GM23338 (cell line): ENCODE data around the gene PTPDC1. TPM values are rescaled to one million over a fixed set of nuclear protein-coding genes. Genes with fewer than 3 reads are reported as not detected.

ENCODE experiments used
- ATAC-seq: fragments of 200-7000 bp; cut with Tn5 transposase; 3 replicates; pipeline ENCODE4 v1.9.1; 2020
- DNase-seq: peaks from one replicate; pipeline ENCODE4 v3.0.0-alpha.2; 2015; ENCODE audit warnings: low spot score
- H2AFZ ChIP-seq: fragments of 200-600 bp; sonication (generic); 2 replicates; pipeline ENCODE4 v1.8.0; 2016; ENCODE audit warnings: antibody characterized with exemption, mild to moderate bottlenecking, moderate library complexity
- H3F3A ChIP-seq: fragments of 200-600 bp; sonication (generic); replicated peaks from 2 replicates; pipeline ENCODE4 v1.8.0; 2017; ENCODE audit warnings: antibody characterized with exemption, mixed run types, low read depth
- H3K27ac ChIP-seq: fragments of 200-600 bp; sonication (generic); 2 replicates; pipeline ENCODE4 v1.6.1; 2016; ENCODE audit warnings: low read depth
- H3K27me3 ChIP-seq: fragments of 200-600 bp; sonication (generic); 2 replicates; pipeline ENCODE4 v1.8.0; 2016; ENCODE audit warnings: mild to moderate bottlenecking, mixed run types, moderate library complexity; ENCODE audit not compliant: insufficient read depth
- H3K36me3 ChIP-seq: fragments of 200-600 bp; sonication (generic); 2 replicates; pipeline ENCODE4 v1.8.0; 2016; ENCODE audit warnings: mild to moderate bottlenecking; ENCODE audit not compliant: insufficient read depth
- H3K4me1 ChIP-seq: fragments of 200-600 bp; sonication (generic); 2 replicates; pipeline ENCODE4 v1.8.0; 2016; ENCODE audit warnings: mild to moderate bottlenecking, moderate library complexity; ENCODE audit not compliant: insufficient read depth
- H3K4me2 ChIP-seq: fragments of 200-600 bp; sonication (generic); 2 replicates; pipeline ENCODE4 v1.7.1; 2017; ENCODE audit warnings: mixed run types
- H3K4me3 ChIP-seq: fragments of 200-600 bp; sonication (generic); 2 replicates; pipeline ENCODE4 v1.6.1; 2016; ENCODE audit warnings: mixed run types
- H3K79me2 ChIP-seq: fragments of 200-600 bp; sonication (generic); replicated peaks from 2 replicates; pipeline ENCODE4 v1.8.0; 2017; ENCODE audit warnings: mild to moderate bottlenecking; ENCODE audit not compliant: insufficient read depth
- H3K9me2 ChIP-seq: fragments of 200-600 bp; sonication (generic); 2 replicates; pipeline ENCODE4 v1.8.0; 2017; ENCODE audit not compliant: insufficient read depth
- H4K20me1 ChIP-seq: fragments of 200-600 bp; sonication (generic); replicated peaks from 2 replicates; pipeline ENCODE4 v1.8.0; 2017; ENCODE audit warnings: mild to moderate bottlenecking; ENCODE audit not compliant: insufficient read depth
- H3K27ac Mint-ChIP-seq: 2 replicates; pipeline ENCODE4 v1.8.0; 2020; ENCODE audit warnings: inconsistent platforms, mild to moderate bottlenecking, moderate library complexity, mixed read lengths
- H3K27me3 Mint-ChIP-seq: 3 replicates; pipeline ENCODE4 v1.8.0; 2022; ENCODE audit warnings: low read depth, mild to moderate bottlenecking, moderate library complexity, mixed read lengths, inconsistent platforms; ENCODE audit not compliant: insufficient read depth, poor library complexity
- H3K36me3 Mint-ChIP-seq: 3 replicates; pipeline ENCODE4 v1.8.0; 2021; ENCODE audit warnings: low read depth, mild to moderate bottlenecking, inconsistent platforms, moderate library complexity, mixed read lengths
- H3K4me1 Mint-ChIP-seq: 3 replicates; pipeline ENCODE4 v1.8.0; 2020; ENCODE audit warnings: mild to moderate bottlenecking, inconsistent platforms, mixed read lengths
- H3K4me3 Mint-ChIP-seq: 3 replicates; pipeline ENCODE4 v1.8.0; 2021; ENCODE audit warnings: moderate library complexity, mild to moderate bottlenecking, inconsistent platforms, mixed read lengths
- H3K9me3 Mint-ChIP-seq: 3 replicates; pipeline ENCODE4 v1.8.0; 2020; ENCODE audit warnings: moderate library complexity, mild to moderate bottlenecking, inconsistent platforms, mixed read lengths
- CREB1 ChIP-seq: fragments of 250-450 bp; sonication (Bioruptor Pico); IDR thresholded peaks from 2 replicates; pipeline ENCODE4 v1.5.0; 2020; ENCODE audit warnings: low read depth, mild to moderate bottlenecking, moderate library complexity
- EZH2 ChIP-seq: fragments of 200-600 bp; sonication (generic); IDR thresholded peaks from one replicate; pipeline ENCODE4 v1.8.0; 2017; ENCODE audit warnings: antibody characterized with exemption, mild to moderate bottlenecking, low read depth; ENCODE audit not compliant: unreplicated experiment
- EZH2phosphoT487 ChIP-seq: fragments of 200-600 bp; sonication (generic); IDR thresholded peaks from one replicate; pipeline ENCODE4 v1.8.1; 2018; ENCODE audit warnings: antibody characterized with exemption; ENCODE audit not compliant: unreplicated experiment
- JUNB ChIP-seq: IDR thresholded peaks from one replicate; pipeline ENCODE4 v1.6.1; 2016; ENCODE audit warnings: antibody characterized with exemption; ENCODE audit not compliant: unreplicated experiment
- NANOG ChIP-seq: IDR thresholded peaks from 2 replicates; pipeline ENCODE4 v1.6.1; 2016; ENCODE audit warnings: antibody characterized with exemption, borderline replicate concordance
- POLR2AphosphoS5 ChIP-seq: IDR thresholded peaks from 2 replicates; pipeline ENCODE4 v1.6.1; 2016; ENCODE audit warnings: antibody characterized with exemption, low read depth
- STAT1 ChIP-seq: IDR thresholded peaks from one replicate; pipeline ENCODE4 v1.6.1; 2016; ENCODE audit warnings: antibody characterized with exemption; ENCODE audit not compliant: unreplicated experiment
- ZNF114 ChIP-seq: fragments of 250-450 bp; sonication (Bioruptor Pico); IDR thresholded peaks from 2 replicates; pipeline ENCODE4 v1.5.0; 2020; ENCODE audit warnings: mild to moderate bottlenecking, moderate library complexity
- ZNF331 ChIP-seq: fragments of 250-450 bp; sonication (Bioruptor Pico); IDR thresholded peaks from 2 replicates; pipeline ENCODE4 v1.5.0; 2020; ENCODE audit warnings: low read depth, mild to moderate bottlenecking, moderate library complexity
- polyA plus RNA-seq: library from polyadenylated mRNA; unstranded; fragments of >200 nt; fragmentation: Nextera tagmentation; extraction: Ambion mirVana; gene quantifications from 2 replicates; pipeline ENCODE4 v1.2.1, GENCODE V29; 2016
- total RNA-seq: library from RNA; depleted of rRNA; stranded (reverse); fragments of >200 nt; shearing (Covaris generic); gene quantifications from 2 replicates; pipeline ENCODE4 v1.2.3, GENCODE V29; 2014
- TF ChIP-seq, protein P1 (sequence below): fragments of 250-450 bp; sonication (Bioruptor Pico); IDR thresholded peaks from 2 replicates; pipeline ENCODE4 v1.5.0; 2020; ENCODE audit warnings: mild to moderate bottlenecking, moderate library complexity
- TF ChIP-seq, protein P2 (sequence below): IDR thresholded peaks from 2 replicates; pipeline ENCODE4 v1.6.1; 2016; ENCODE audit warnings: antibody characterized with exemption
- TF ChIP-seq, protein P3 (sequence below), 2 experiments: fragments of 200-600 bp in 1 of 2; sonication (generic) in 1 of 2; conservative IDR thresholded peaks; 2 replicates each; pipeline versions ENCODE4 v1.5.1 to v1.6.1; 2016 to 2017; ENCODE audit warnings: antibody characterized with exemption in 2 of 2, low read depth in 2 of 2, mild to moderate bottlenecking in 2 of 2, moderate library complexity in 1 of 2
- TF ChIP-seq, protein P4 (sequence below): IDR thresholded peaks from one replicate; pipeline ENCODE4 v1.6.1; 2018; ENCODE audit warnings: antibody characterized with exemption; ENCODE audit not compliant: unreplicated experiment

PTPDC1 gene
- total and polyA plus RNA-seq, 2 experiments from 2014 or later: 4.3 to 10.6 TPM

DNA sequence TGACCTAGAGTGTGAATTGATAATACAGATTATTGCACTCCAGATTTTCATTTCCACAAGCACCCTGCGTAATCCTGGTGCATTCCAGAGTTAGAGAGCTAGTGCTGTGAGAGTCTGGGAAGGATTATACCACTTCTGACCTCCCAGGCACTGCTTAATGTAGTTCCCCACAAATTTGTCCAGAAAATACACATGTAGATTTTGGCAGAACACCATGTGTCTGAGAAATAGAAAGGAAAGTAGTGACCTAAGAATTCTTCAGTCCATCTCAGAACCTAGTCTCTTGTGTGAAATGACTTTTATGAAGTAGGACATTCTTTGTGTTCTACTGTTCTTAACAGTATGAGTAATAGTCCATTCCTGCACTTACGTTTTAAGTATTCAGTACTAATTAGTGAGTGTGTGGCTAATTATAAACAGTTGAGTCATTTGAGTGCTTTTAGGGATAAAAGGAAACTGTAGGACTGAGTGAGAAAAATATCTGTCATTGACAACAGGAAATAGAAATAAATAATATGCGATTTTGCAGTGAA lies 27.8 kb upstream of the PTPDC1 start:
- H3F3A ChIP-seq: no peaks in the 10 kb centered on the region
- ATAC-seq: no peak
- no peaks in the 10 kb centered on the region for H3K4me1 ChIP-seq
- no peak overlapping the region for H3K27ac ChIP-seq
- no peak for DNase-seq
- no peaks in the 10 kb centered on the region for H3K4me1 Mint-ChIP-seq
- no peaks in the 10 kb centered on the region for H3K36me3 ChIP-seq
- TF ChIP-seq EZH2 (no peak), ZNF114 (CRISPR knock-in tag) (no peak), POLR2AphosphoS5 (no peak), STAT1 (no peak), EZH2phosphoT487 (no peak), NANOG (no peak), ZNF331 (CRISPR knock-in tag) (no peak), CREB1 (CRISPR knock-in tag) (no peak), JUNB (no peak)
- TF ChIP-seq, protein P1, sequence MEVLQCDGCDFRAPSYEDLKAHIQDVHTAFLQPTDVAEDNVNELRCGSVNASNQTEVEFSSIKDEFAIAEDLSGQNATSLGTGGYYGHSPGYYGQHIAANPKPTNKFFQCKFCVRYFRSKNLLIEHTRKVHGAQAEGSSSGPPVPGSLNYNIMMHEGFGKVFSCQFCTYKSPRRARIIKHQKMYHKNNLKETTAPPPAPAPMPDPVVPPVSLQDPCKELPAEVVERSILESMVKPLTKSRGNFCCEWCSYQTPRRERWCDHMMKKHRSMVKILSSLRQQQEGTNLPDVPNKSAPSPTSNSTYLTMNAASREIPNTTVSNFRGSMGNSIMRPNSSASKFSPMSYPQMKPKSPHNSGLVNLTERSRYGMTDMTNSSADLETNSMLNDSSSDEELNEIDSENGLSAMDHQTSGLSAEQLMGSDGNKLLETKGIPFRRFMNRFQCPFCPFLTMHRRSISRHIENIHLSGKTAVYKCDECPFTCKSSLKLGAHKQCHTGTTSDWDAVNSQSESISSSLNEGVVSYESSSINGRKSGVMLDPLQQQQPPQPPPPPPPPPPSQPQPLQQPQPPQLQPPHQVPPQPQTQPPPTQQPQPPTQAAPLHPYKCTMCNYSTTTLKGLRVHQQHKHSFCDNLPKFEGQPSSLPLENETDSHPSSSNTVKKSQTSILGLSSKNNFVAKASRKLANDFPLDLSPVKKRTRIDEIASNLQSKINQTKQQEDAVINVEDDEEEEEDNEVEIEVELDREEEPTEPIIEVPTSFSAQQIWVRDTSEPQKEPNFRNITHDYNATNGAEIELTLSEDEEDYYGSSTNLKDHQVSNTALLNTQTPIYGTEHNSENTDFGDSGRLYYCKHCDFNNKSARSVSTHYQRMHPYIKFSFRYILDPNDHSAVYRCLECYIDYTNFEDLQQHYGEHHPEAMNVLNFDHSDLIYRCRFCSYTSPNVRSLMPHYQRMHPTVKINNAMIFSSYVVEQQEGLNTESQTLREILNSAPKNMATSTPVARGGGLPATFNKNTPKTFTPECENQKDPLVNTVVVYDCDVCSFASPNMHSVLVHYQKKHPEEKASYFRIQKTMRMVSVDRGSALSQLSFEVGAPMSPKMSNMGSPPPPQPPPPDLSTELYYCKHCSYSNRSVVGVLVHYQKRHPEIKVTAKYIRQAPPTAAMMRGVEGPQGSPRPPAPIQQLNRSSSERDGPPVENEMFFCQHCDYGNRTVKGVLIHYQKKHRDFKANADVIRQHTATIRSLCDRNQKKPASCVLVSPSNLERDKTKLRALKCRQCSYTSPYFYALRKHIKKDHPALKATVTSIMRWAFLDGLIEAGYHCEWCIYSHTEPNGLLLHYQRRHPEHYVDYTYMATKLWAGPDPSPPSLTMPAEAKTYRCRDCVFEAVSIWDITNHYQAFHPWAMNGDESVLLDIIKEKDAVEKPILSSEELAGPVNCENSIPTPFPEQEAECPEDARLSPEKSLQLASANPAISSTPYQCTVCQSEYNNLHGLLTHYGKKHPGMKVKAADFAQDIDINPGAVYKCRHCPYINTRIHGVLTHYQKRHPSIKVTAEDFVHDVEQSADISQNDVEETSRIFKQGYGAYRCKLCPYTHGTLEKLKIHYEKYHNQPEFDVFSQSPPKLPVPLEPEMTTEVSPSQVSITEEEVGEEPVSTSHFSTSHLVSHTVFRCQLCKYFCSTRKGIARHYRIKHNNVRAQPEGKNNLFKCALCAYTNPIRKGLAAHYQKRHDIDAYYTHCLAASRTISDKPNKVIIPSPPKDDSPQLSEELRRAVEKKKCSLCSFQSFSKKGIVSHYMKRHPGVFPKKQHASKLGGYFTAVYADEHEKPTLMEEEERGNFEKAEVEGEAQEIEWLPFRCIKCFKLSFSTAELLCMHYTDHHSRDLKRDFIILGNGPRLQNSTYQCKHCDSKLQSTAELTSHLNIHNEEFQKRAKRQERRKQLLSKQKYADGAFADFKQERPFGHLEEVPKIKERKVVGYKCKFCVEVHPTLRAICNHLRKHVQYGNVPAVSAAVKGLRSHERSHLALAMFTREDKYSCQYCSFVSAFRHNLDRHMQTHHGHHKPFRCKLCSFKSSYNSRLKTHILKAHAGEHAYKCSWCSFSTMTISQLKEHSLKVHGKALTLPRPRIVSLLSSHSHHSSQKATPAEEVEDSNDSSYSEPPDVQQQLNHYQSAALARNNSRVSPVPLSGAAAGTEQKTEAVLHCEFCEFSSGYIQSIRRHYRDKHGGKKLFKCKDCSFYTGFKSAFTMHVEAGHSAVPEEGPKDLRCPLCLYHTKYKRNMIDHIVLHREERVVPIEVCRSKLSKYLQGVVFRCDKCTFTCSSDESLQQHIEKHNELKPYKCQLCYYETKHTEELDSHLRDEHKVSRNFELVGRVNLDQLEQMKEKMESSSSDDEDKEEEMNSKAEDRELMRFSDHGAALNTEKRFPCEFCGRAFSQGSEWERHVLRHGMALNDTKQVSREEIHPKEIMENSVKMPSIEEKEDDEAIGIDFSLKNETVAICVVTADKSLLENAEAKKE (CRISPR knock-in tag): no peak
- TF ChIP-seq, protein P2, sequence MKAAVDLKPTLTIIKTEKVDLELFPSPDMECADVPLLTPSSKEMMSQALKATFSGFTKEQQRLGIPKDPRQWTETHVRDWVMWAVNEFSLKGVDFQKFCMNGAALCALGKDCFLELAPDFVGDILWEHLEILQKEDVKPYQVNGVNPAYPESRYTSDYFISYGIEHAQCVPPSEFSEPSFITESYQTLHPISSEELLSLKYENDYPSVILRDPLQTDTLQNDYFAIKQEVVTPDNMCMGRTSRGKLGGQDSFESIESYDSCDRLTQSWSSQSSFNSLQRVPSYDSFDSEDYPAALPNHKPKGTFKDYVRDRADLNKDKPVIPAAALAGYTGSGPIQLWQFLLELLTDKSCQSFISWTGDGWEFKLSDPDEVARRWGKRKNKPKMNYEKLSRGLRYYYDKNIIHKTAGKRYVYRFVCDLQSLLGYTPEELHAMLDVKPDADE: no peak
- TF ChIP-seq, protein P3, sequence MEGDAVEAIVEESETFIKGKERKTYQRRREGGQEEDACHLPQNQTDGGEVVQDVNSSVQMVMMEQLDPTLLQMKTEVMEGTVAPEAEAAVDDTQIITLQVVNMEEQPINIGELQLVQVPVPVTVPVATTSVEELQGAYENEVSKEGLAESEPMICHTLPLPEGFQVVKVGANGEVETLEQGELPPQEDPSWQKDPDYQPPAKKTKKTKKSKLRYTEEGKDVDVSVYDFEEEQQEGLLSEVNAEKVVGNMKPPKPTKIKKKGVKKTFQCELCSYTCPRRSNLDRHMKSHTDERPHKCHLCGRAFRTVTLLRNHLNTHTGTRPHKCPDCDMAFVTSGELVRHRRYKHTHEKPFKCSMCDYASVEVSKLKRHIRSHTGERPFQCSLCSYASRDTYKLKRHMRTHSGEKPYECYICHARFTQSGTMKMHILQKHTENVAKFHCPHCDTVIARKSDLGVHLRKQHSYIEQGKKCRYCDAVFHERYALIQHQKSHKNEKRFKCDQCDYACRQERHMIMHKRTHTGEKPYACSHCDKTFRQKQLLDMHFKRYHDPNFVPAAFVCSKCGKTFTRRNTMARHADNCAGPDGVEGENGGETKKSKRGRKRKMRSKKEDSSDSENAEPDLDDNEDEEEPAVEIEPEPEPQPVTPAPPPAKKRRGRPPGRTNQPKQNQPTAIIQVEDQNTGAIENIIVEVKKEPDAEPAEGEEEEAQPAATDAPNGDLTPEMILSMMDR (conservative IDR thresholded peaks at IDR 0.05; ENCODE audit: low read depth in 2 of 2): no peak
- TF ChIP-seq, protein P4, sequence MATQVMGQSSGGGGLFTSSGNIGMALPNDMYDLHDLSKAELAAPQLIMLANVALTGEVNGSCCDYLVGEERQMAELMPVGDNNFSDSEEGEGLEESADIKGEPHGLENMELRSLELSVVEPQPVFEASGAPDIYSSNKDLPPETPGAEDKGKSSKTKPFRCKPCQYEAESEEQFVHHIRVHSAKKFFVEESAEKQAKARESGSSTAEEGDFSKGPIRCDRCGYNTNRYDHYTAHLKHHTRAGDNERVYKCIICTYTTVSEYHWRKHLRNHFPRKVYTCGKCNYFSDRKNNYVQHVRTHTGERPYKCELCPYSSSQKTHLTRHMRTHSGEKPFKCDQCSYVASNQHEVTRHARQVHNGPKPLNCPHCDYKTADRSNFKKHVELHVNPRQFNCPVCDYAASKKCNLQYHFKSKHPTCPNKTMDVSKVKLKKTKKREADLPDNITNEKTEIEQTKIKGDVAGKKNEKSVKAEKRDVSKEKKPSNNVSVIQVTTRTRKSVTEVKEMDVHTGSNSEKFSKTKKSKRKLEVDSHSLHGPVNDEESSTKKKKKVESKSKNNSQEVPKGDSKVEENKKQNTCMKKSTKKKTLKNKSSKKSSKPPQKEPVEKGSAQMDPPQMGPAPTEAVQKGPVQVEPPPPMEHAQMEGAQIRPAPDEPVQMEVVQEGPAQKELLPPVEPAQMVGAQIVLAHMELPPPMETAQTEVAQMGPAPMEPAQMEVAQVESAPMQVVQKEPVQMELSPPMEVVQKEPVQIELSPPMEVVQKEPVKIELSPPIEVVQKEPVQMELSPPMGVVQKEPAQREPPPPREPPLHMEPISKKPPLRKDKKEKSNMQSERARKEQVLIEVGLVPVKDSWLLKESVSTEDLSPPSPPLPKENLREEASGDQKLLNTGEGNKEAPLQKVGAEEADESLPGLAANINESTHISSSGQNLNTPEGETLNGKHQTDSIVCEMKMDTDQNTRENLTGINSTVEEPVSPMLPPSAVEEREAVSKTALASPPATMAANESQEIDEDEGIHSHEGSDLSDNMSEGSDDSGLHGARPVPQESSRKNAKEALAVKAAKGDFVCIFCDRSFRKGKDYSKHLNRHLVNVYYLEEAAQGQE: no peak
- no peak overlapping the region for H2AFZ ChIP-seq
- no peaks in the 10 kb centered on the region for H3K79me2 ChIP-seq
- peaks cover 19% of the 10 kb centered on the region for H3K36me3 Mint-ChIP-seq
- H3K27me3 Mint-ChIP-seq: no peaks in the 10 kb centered on the region
- no peaks in the 10 kb centered on the region for H3K27me3 ChIP-seq
- no peak overlapping the region for H3K4me3 ChIP-seq
- H3K9me2 ChIP-seq: no peaks in the 10 kb centered on the region
- no peaks in the 10 kb centered on the region for H4K20me1 ChIP-seq
- no peak overlapping the region for H3K4me2 ChIP-seq
- no peak overlapping the region for H3K27ac Mint-ChIP-seq
- peaks cover 21% of the 10 kb centered on the region for H3K9me3 Mint-ChIP-seq
- H3K4me3 Mint-ChIP-seq: no peak overlapping the region
